C4-2B (cell line): ENCODE data around the gene DIS3.
"Not testable (repeated sequence)": the region's sequence is repeated elsewhere in the genome, so short reads cannot be mapped to it uniquely, and the experiment has no call there.

ENCODE experiments used
- ZFX ChIP-seq: fragments of 450-650 bp; IDR thresholded peaks from 2 replicates; pipeline ENCODE4 v1.6.1; 2017
- TF ChIP-seq, protein P1 (sequence below): fragments of 450-650 bp; conservative IDR thresholded peaks from 2 replicates; pipeline ENCODE4 v1.5.1; 2017; ENCODE audit warnings: mild to moderate bottlenecking

GRCh38 chr13:72806514-72806913 lies 24.8 kb upstream of the DIS3 start:
- TF ChIP-seq, protein P1, sequence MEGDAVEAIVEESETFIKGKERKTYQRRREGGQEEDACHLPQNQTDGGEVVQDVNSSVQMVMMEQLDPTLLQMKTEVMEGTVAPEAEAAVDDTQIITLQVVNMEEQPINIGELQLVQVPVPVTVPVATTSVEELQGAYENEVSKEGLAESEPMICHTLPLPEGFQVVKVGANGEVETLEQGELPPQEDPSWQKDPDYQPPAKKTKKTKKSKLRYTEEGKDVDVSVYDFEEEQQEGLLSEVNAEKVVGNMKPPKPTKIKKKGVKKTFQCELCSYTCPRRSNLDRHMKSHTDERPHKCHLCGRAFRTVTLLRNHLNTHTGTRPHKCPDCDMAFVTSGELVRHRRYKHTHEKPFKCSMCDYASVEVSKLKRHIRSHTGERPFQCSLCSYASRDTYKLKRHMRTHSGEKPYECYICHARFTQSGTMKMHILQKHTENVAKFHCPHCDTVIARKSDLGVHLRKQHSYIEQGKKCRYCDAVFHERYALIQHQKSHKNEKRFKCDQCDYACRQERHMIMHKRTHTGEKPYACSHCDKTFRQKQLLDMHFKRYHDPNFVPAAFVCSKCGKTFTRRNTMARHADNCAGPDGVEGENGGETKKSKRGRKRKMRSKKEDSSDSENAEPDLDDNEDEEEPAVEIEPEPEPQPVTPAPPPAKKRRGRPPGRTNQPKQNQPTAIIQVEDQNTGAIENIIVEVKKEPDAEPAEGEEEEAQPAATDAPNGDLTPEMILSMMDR = not testable (repeated sequence)
- not testable (repeated sequence) for TF ChIP-seq ZFX
